SH-SY5Y (cell line): ENCODE results near the gene VPS37C.

Source experiments
- GATA2 ChIP-seq: IDR thresholded peaks from 2 replicates; pipeline ENCODE4 v1.6.1; 2011; ENCODE audit warnings: mild to moderate bottlenecking, low read depth, low read length
- GATA3 ChIP-seq: IDR thresholded peaks from 2 replicates; pipeline ENCODE4 v1.6.1; 2011; ENCODE audit warnings: low read depth, mild to moderate bottlenecking, low read length, moderate library complexity

DNA sequence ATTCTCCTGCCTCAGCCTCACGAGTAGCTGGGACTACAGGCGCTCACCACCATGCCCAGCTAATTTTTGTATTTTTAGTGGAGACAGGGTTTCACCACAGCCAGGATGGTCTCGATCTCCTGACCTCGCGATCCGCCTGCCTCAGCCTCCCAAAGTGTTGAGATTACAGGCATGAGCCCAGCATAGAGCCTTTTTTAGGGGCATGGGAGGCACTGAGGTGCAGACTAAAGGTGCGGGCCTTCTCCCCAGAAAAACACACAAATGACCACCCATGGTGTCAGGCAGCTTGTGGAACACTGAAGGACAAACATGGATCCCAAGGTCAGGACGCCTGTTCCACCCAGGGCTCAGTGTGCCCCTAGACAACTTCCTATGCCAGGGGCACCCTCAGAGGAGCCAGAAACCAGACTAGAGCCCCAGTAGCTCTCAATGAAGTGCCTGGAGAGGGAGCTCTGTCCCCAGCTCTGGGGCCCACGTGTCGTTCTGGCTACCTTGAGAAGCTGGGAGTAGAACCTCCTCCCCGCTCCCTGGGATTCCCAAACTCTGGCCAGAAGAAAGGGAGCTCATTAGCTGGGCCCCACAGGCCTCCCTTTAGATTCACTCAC lies 80.1 kb downstream of the VPS37C start:
- no peak for TF ChIP-seq GATA2
- TF ChIP-seq GATA3, result no peak
